T-helper 17 cell (primary cell): ENCODE results near the gene ELAVL4. TPM values are rescaled to one million over a fixed set of nuclear protein-coding genes. Genes with fewer than 3 reads are reported as not detected.

Experiments used
- ATAC-seq: fragments of 150-1000 bp; cut with Tn5 transposase; 2 replicates; pipeline ENCODE4 v1.10.0; 2021; ENCODE audit warnings: mild to moderate bottlenecking, moderate library complexity
- DNase-seq, 3 donors: peaks; one replicate each; pipeline versions ENCODE4 v3.0.0 to v3.0.0-alpha.2; 2020 to 2021
- H3K9me3 ChIP-seq: one replicate; pipeline ENCODE4 v1.7.0; 2013; ENCODE audit warnings: low read length, mild to moderate bottlenecking; ENCODE audit not compliant: control insufficient read depth, poor library complexity, severe bottlenecking
- H3K27ac Mint-ChIP-seq: one replicate; pipeline ENCODE4 v1.8.0; 2022; ENCODE audit warnings: mild to moderate bottlenecking, moderate library complexity, mixed read lengths
- H3K27me3 Mint-ChIP-seq: one replicate; pipeline ENCODE4 v1.8.0; 2022; ENCODE audit warnings: mixed read lengths
- H3K36me3 Mint-ChIP-seq: one replicate; pipeline ENCODE4 v1.8.0; 2022; ENCODE audit warnings: low read depth, mixed read lengths
- H3K4me1 Mint-ChIP-seq: one replicate; pipeline ENCODE4 v1.8.0; 2022; ENCODE audit warnings: mild to moderate bottlenecking, mixed read lengths
- H3K4me3 Mint-ChIP-seq: one replicate; pipeline ENCODE4 v1.8.0; 2022; ENCODE audit warnings: mild to moderate bottlenecking, moderate library complexity, mixed read lengths
- total RNA-seq, 4 donors: library from RNA in 2 of 4; stranded (reverse) in 2 of 4; gene quantifications; one replicate each; pipeline ENCODE4 v1.2.3 and lab custom pipeline; 2022 to 2026

ELAVL4 gene
- total RNA-seq, 2 donors from 2014 or later = not detected

DNA sequence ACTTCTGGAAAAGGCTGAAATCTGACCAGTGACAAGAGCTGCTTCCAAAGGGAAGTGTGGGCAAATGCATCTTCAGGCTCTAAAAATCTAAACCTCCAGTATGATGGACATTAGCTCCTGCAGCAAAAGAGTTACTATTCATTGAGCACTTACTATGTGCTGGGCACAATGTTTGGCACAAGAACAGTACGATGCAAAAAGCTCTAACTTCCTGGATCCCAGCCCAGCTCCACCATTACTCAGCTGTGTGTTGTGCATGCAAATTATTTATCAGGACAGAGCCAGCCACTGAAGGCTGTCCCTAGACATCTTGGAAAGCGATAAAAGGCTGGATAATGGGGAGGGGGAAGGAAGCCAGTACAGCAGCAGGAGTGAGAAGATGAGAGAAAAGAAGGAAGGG is 143.5 kb downstream of the ELAVL4 start:
- no peaks in the 10 kb centered on the region for H3K4me1 Mint-ChIP-seq
- H3K36me3 Mint-ChIP-seq = no peaks in the 10 kb centered on the region
- DNase-seq (no peak), ATAC-seq (no peak)
- H3K4me3 Mint-ChIP-seq = no peak overlapping the region
- H3K27ac Mint-ChIP-seq = no peak overlapping the region
- H3K9me3 ChIP-seq = no peaks in the 10 kb centered on the region
- H3K27me3 Mint-ChIP-seq = peaks cover 20% of the 10 kb centered on the region

Other genes with a start within 250 kb of the ELAVL4 start
- gene AGBL4, start 85.0 kb upstream of the ELAVL4 start, total RNA-seq = not detected